ENCODE data around the gene EFNA2.

The EFNA2 gene

GRCh38 chr19:1260749-1261537 lies 24.7 kb upstream of the EFNA2 start:
- DNase-seq (ENCODE audit: low read depth, low spot score), result peak; percentile 92

GRCh38 chr19:1261538-1261797 lies 24.2 kb upstream of the EFNA2 start:
- DNase-seq (ENCODE audit: low read depth, low spot score), result no peak

- DNase-seq (ENCODE audit: low read depth, low spot score), result no peak
These were observed 23.7 kb upstream of the EFNA2 start for GRCh38 chr19:1261798-1262622.

GRCh38 chr19:1262623-1263123 lies 23.0 kb upstream of the EFNA2 start:
- DNase-seq (ENCODE audit: low read depth, low spot score), result no peak

GRCh38 chr19:1263188-1263587 lies 22.5 kb upstream of the EFNA2 start:
- DNase-seq (ENCODE audit: low read depth, low spot score), result no peak

GRCh38 chr19:1264801-1265614 lies 20.7 kb upstream of the EFNA2 start:
- no peak for DNase-seq (ENCODE audit: low read depth, low spot score)

GRCh38 chr19:1265615-1266128 lies 20.0 kb upstream of the EFNA2 start:
- DNase-seq (ENCODE audit: low read depth, low spot score), result no peak

- no peak for DNase-seq (ENCODE audit: low read depth, low spot score)
These were observed 19.4 kb upstream of the EFNA2 start for GRCh38 chr19:1266129-1266915.

GRCh38 chr19:1266916-1267476 lies 18.7 kb upstream of the EFNA2 start:
- DNase-seq (ENCODE audit: low read depth, low spot score), result no peak

- no peak for DNase-seq (ENCODE audit: low read depth, low spot score)
These were observed 18.0 kb upstream of the EFNA2 start for GRCh38 chr19:1267477-1268225.

GRCh38 chr19:1268226-1269064 lies 17.2 kb upstream of the EFNA2 start:
- DNase-seq (ENCODE audit: low read depth, low spot score), result no peak

GRCh38 chr19:1269065-1269477 lies 16.6 kb upstream of the EFNA2 start, which contains the start of gene CIRBP:
Gene CIRBP (plus strand): TSS chr19:1269332. CDS start chr19:1270934, 1,602 bp downstream.
- peak; percentile 97 for DNase-seq (ENCODE audit: low read depth, low spot score)

GRCh38 chr19:1269478-1270212 lies 16.0 kb upstream of the EFNA2 start:
- no peak for DNase-seq (ENCODE audit: low read depth, low spot score)

GRCh38 chr19:1270213-1270853 lies 15.3 kb upstream of the EFNA2 start:
- no peak for DNase-seq (ENCODE audit: low read depth, low spot score)

- DNase-seq (ENCODE audit: low read depth, low spot score), result no peak
These were observed 14.7 kb upstream of the EFNA2 start for GRCh38 chr19:1270854-1271527.

GRCh38 chr19:1271528-1272422 lies 13.9 kb upstream of the EFNA2 start:
- DNase-seq (ENCODE audit: low read depth, low spot score), result no peak
